ENCODE data around the gene MTARC1. TPM values are rescaled to one million over a fixed set of nuclear protein-coding genes. Genes with fewer than 3 reads are reported as not detected.

Gene MTARC1
- total RNA-seq, 2 experiments from 2014 or later, result not detected

DNA sequence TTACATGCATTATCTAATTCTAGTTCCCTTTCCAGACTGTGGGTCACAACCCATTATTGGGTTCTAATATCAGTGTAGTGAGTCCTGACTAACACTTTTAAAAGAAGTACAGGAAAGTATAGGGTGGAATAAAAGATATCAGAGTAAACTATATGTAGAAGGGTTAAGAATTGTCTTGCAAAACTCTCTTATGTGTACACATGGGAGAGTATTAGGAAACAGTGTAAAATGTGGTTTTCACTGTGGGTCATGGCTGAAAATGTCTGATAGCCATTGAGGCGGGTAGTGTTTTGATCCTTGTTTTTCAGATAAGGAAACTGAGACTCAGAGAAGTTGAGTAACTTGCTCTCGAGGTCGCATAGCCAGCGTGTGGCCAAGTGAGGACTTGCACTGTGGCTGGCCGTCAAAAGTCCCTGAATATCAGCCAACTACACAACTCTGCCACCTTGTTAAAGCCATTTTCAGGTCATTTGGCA is 18.5 kb upstream of the MTARC1 start:
- CTCF ChIA-PET, result no interaction called here
- POLR2A ChIA-PET, result no interaction called here

DNA sequence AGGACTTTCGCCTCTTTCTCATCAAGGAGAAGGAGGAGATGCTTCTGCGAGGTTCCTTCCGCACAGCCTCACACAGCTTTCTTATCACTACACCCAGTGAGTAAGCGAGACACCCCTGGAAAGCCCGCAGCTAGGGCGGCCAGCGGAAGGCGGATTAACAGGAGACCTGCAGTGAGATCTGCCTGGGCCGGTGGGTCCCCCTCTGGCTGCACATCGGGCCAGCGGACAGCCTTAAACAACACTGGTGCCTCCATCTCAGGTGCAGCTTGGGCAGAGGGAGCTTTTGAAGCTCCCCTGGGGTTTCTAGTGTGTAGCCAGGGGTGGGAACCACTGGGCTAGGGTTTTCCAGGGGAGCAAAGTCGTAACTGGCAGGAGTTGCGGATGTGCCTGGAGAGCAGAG is 17.5 kb upstream of the MTARC1 start:
- ChIA-PET POLR2A (no interaction called here), CTCF (no interaction called here)

DNA sequence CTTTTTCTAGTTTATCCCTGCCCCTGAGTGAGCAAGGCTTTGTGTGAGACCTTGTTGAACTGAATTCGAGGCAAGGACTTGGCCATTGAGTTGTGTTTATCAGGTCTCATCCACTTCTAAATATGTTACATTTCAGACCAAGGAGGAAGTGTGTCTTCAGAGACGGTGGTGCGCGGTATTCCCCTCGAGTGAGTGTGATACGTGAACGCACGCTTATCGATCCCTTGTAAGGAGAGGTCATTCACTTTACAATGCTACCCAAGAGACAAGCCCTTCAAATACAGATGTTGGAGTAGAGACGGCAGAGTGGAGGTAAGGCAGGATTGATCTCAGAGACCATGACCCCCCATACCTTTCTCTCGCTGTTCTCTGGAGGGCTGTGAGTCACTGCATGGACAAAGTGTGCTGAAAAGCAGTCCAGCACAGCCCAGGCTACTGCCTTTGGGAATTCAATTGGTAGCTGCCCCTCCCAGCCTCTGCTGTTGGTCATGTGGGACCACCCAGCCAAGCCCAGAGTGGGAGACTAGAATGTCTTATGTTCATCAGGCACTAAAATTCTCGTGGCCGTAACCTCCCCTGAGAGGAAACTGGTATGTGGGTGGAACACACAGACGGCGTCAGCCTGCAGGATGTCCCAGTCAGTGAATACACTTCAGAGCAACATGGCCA is 16.3 kb upstream of the MTARC1 start:
- ChIA-PET CTCF (no interaction called here), POLR2A (no interaction called here)

DNA sequence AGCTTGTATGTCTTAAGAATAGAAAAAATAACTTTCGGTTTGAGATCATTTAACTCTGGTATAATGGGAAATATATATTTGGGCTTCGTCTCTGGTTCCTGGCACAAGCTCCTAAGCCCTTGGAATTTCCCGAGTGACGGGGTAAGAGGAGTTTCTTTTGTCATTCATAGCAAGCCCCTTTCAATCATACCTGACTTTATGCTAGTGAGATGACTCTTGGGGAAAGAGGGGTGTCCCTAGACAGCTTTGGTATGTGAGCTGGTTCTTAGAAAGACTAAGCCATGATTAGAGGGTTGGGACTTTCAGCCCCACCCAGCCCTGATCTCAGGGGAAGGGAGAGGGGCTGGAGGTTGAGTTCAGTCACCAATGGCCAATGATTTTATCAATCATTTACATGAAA is 13.9 kb upstream of the MTARC1 start:
- ChIA-PET CTCF (no interaction called here), POLR2A (no interaction called here)

DNA sequence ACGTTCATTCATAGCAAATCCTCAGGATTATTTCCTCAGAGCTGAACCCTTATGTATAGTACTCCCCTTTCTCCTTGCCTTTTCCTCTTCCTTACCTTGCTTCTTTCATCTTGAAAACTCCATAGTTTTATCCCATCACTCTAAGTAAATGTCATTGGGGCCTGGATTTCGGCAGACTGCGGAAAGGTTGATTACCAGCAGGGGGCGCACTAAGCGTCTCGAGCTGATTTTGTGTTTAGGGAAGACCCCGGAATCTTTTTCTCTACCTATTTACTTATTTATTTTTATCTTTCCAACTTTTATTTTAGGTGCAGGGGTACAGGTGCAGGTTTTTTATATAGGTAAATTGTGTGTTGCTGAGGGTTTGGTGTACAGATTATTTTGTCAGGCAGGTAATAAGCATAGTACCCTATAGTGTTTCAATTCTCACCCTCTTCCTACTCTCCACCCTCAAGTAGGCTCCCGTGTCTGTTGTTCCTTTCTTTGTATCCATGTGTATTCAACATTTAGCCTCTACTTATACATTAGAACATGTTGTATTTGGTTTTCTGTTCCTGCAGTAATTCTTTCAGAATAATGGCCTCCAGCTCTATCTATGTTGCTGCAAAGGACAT is 11.4 kb upstream of the MTARC1 start:
- ChIA-PET POLR2A (no interaction called here), CTCF (interaction anchor here (1.7 kb wide), 1 partner anchor 15 kb away, joined by 4 read pairs; no protein-coding TSS in a partner anchor)

DNA sequence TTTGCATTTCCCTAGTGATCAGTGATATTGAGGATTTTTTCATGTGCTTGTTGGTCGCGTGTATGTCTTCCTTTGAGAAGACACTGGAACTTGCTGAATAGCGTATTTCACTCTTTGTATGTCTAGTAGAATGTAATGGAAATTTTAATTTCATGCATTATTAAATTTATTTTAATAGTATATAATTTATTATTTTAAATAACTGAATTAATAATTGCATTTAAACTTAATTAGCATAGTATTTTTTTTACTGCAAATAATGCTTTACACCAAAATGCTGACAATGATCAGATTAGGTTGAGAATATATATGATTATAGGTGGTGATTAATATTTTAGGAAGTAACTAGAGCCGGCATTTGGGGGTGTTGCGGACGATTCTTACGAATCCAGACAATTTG is 10.5 kb upstream of the MTARC1 start:
- ChIA-PET CTCF (interaction anchor here (0.6 kb wide), 1 partner anchor 658 kb away, joined by 3 read pairs; no protein-coding TSS in a partner anchor), POLR2A (no interaction called here)

DNA sequence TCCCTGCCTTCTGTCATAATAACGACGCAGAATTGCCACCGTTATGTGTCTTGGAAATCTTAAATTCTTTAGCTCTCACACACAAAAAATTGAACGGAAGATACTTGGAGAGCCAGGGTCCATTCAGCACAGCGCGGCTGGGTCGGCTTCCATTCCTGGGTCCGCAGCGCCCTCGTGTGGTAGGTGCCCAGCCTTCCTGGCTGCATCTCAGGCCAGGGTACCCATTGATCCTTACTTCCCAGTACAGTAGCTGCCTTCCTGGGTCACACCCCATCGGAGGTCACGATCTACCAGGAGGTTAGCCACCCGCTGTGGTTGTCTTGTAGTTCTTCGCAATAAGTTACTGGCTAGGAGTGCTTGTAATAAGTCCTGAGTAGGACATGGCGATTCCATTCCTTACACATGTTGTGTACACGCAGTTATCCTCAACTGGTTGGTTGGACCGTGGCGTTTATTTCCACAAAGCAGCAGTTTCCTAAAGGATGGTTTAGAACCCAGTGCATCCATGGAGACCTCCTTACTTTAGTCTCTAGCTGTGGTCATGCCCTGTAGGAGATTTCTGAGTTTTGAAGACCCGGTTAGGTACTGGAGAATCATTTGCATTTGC is 9.9 kb upstream of the MTARC1 start:
- CTCF ChIA-PET, result interaction anchor here (0.6 kb wide), 1 partner anchor 658 kb away, joined by 3 read pairs; no protein-coding TSS in a partner anchor
- POLR2A ChIA-PET, result no interaction called here

DNA sequence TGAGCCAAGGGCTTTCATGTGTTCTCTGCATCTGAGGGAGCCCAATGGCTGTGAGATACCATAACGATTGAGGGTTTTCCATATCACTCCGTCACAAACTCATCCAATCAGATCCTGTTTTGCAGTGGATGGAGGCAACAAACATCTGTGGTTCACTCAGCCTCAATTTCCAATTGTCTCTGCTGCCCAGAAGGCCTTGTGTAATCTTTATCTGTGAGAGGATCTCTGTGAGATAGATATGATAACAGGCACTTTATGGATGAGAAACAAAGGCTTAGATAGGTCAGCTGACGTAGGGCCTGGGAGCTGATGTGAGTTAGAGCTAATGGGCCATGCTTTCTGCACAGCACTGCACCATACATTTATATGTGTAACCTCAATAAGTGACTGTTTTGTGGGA is 3.3 kb upstream of the MTARC1 start:
- ChIA-PET CTCF (no interaction called here), POLR2A (no interaction called here)

DNA sequence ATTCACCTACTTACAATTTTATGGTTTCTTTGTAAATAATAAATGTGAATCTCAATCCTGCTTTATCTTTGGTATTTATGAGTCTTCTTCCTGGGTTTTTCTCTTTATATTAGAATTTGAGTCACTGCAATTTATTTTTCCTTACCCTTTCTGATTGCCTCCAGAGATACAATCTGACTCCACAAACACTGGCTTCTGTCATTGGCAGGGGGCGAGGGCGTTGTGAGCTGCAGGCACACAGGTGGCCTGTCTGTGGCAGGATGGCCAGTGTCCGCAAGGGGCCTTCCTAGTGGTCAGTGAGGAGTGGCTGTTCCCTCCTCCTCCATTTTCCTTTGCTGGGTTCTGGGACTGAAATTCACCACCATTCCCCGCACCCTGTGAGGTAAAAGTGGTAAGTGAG is 2.0 kb upstream of the MTARC1 start:
- ChIA-PET POLR2A (no interaction called here), CTCF (no interaction called here)

DNA sequence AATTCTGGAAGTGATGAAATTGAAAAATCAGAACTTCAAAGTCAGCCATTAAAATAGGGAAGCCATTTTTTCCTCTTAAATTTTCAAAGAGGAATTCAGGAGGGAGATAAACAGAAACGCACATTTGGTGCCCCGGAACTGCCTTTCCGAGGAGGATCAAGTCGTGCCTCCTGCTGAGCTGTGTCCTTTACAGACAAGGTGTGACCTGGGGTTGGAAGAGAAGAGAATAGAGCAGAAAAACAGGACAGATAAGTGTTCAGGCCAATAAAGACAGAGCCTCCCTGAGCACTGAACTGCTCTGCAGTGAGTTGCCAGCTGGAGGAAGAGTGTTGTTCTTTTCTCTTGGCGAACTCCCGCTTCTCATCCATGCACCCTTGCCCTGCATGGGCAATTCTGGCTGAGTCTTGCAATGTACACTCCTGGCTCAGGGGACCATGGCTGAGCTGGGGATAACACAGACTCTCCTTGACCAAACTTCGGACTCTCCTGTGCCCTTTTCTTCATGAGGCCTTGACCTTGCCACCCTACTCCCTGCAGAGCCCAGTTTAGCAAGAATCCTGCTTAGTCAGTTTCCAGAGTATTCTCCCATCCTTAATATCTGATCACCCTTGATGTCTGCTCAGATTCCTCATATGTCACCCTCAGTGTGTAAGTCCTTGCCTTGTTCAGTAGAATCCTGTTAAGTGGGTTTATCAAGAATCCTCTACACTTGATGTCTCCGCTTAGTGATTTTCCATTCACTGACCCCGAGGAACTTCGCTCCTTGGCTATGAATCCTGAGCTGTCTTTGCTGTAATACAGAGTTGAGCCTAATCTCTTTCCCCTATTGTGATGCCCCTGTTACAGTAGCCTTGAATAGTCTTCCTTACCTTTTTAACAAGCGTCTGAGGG is 1.3 kb upstream of the MTARC1 start:
- POLR2A ChIA-PET, result no interaction called here
- CTCF ChIA-PET, result interaction anchor here (1.1 kb wide), 1 partner anchor 24 kb away, joined by 4 read pairs; no protein-coding TSS in a partner anchor

DNA sequence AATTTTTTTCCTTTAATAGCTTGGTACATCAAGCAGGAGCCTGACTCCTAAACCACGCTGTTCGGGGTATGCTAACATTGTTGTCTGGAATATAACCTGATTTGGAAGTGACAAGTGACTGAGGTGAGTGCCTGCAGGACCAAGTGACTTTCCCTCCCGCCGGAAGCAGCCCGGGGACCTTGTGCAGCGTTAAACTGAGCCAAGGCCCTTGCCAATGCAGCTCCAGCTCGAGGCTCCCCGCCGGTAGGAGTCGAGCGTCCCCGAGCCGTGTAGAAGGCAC is 716 bp upstream of the MTARC1 start:
- ChIA-PET POLR2A (no interaction called here), CTCF (interaction anchor here (1.1 kb wide), 1 partner anchor 24 kb away, joined by 4 read pairs; no protein-coding TSS in a partner anchor)

DNA sequence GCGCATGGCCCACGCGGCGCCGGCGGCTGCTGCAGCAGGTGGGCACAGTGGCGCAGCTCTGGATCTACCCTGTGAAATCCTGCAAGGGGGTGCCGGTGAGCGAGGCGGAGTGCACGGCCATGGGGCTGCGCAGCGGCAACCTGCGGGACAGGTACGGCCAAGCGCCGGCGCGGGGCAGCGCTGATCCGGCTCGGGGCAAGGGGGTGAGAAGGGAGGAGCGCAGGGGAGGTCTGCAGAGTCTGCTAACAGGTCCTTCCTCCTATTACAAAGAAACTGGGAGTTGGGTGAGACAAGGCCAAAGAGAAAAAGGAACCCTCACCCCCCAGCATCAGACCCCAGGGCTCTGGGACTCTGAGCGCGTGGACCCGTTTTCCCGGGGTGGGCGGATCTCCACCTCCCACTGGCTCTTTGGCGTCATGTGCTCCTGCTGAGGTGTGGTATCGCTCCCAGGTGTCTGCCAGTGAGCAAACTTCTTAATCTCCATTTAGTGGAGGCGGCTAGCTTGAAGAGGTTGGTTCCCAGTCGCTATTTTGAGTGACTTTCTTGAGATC is 431 bp downstream of the MTARC1 start:
- ChIA-PET POLR2A (no interaction called here), CTCF (no interaction called here)

DNA sequence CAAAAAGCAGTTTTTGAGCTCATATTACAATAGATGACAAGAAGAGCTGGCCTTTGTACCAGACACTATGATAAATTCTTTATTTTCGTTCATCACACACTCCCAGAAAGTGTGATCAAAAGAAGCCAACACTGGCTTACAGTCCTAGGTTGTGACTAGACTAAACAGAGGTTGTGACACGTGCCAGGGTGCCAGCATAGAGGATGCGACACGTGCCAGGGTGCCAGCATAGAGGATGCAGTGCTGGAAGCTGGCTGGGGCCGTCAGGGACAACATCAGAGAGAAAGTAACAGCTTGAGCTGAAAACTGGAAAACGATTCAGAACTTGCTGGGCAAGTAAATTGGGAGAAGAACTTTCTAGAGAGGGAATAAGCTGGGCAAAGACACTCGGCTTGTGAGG is 2.2 kb downstream of the MTARC1 start:
- ChIA-PET CTCF (no interaction called here), POLR2A (no interaction called here)

DNA sequence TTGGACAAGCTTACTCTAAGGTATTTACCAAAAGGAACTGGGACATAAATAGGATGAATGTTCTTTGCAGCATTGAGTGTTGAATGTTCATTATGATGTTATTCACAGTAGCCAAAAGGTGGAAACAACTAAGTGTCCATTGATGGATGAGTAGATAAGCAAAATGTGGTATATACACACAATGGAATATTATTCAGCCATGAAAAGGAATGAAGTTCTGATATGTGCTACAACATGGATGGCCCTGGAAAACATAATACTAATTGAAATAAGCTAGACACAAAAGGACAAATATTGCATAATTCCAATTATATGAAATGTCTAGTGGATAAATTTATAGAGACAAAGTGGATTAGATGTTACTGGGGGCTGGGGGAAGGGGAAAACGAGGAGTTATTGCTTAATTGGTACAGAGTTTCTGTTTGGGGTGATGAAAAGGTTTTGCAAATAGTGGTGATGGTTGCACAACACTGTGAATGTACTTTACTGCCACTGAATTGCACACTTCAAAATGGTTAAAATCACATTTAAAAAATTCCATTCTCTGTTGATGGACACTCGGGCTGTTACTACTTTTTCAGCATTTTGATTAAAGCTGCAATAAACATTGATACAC is 2.9 kb downstream of the MTARC1 start:
- POLR2A ChIA-PET, result no interaction called here
- CTCF ChIA-PET, result interaction anchor here (1.3 kb wide), 1 partner anchor 15 kb away, joined by 4 read pairs; no protein-coding TSS in a partner anchor

DNA sequence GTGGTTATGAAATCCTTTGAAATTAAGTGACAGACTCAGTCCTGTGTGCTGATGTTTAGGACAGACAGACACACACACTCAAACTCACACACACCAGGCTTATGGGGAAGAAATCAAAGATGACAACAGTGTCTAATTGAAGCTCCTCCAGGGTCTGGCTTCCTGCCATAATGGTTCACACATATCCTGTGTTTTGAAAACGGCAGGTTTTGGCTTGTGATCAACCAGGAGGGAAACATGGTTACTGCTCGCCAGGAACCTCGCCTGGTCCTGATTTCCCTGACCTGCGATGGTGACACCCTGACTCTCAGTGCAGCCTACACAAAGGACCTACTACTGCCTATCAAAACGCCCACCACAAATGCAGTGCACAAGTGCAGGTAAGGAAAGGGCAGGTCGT is 4.6 kb downstream of the MTARC1 start:
- POLR2A ChIA-PET, result interaction anchor here (0.5 to 0.7 kb wide), 2 partner anchors 10 to 42 kb away, joined by 3 read pairs; no protein-coding TSS in a partner anchor
- CTCF ChIA-PET, result interaction anchor here (1.1 to 1.3 kb wide), 2 partner anchors 16 to 19 kb away, joined by 4 read pairs; no protein-coding TSS in a partner anchor

DNA sequence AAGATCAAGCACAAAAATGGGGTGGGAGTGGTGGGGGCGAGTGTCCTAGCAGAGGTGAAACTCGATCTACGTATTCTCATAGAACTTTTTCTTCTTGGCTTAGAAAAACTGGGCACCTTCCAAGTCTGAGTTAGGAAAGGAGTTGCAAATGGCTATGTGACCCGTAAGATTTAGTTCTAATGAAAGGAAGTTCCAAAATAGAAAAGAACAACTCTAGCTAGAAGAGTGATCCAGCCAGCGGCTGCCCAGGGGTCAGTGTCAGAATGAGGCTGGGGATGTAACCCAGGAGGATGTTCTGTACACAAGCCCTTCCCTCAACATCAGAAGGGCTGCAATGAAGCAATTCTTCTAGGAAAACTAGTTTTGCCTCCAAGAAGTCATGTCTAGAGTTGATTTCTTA is 5.2 kb downstream of the MTARC1 start:
- CTCF ChIA-PET, result interaction anchor here (1.1 kb wide), 1 partner anchor 18 kb away, joined by 4 read pairs; no protein-coding TSS in a partner anchor
- POLR2A ChIA-PET, result interaction anchor here (0.7 kb wide), 1 partner anchor 43 kb away, joined by 3 read pairs; no protein-coding TSS in a partner anchor

DNA sequence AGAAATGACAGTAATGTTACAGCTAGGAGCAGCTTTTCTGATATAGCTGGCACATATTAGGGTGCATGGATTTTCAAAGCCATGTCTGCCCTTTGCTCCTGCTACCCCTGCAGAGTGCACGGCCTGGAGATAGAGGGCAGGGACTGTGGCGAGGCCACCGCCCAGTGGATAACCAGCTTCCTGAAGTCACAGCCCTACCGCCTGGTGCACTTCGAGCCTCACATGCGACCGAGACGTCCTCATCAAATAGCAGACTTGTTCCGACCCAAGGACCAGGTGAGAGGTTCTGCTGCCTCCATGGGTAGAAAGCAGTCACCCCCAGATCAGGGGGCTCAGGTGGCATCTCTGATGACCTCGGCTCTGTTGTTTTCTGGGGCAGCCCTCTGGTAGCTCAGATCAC is 9.8 kb downstream of the MTARC1 start:
- POLR2A ChIA-PET, result no interaction called here
- CTCF ChIA-PET, result no interaction called here

DNA sequence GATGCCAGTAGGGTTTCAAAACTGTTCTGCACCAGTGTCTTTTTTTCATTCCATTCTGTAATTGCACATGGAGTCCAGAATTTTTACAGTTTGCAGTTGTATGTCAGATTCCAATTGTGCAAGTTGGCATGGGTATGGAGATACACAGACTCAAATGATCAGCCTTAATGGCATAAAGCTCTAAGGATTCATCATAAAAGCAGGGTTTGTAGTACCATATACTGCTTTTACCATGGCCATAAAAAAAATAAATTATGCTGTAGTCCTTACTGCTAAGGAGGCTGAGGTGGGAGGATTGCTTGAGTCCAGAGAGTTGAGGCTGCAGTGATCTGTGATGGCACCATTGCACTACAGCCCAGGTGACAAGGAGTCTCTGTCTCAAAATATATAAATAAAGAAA is 10.3 kb downstream of the MTARC1 start:
- ChIA-PET CTCF (no interaction called here), POLR2A (no interaction called here)

DNA sequence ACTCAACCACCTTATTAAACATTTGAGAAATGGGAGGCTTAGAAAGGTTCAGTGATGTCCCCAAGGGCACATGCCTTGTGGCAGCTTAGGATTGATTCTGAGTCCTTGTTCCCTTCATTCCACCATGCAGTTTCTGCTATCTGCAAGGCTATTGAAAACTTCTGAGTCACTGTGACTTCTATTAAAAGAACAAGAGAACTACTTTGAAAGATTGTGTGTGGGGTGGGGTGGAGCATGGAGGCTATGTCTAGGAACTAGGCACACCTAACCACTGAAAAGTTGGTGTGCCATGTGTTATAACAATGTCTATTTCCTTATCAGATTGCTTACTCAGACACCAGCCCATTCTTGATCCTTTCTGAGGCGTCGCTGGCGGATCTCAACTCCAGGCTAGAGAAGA is 10.8 kb downstream of the MTARC1 start:
- ChIA-PET POLR2A (no interaction called here), CTCF (no interaction called here)

DNA sequence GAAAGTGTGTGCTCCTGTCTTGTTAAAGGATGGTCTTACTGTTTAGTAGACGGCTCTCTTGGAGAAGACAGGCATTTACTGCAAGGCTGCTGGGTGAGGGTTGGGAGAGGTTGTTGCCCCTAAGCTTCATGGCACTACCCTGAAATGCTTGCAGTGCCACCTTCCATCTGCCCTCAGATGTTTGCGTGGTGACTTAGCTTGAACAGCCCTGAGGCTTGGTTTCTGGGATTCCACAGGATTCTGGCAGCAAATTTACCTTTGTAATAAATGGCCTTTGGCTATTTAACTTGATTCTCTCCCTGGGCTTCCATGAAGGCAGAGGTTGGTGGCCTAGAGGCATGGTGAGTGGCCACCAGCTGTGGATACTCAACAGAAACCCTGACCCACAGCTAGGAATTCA is 11.6 kb downstream of the MTARC1 start:
- ChIA-PET CTCF (no interaction called here), POLR2A (no interaction called here)

Measured in activated CD8-positive, alpha-beta memory T cell treated with anti-CD3 and anti-CD28 coated beads for 36 hours (primary cell).